ENCODE data around the gene RANBP1.

RANBP1 gene

GRCh38 chr22:20175597-20175900 lies 59.6 kb downstream of the RANBP1 start:
- DNase-seq: no peak

- no peak for DNase-seq
Observed at GRCh38 chr22:20176421-20177085, 60.6 kb downstream of the RANBP1 start.
